ENCODE data around the gene SCD5.
A peak's percentile ranks its signal among the peaks of the same experiment; 100 is the strongest.

The SCD5 gene

GRCh38 chr4:82624819-82625218, 173.8 kb downstream of the SCD5 start:
- no peak for DNase-seq

DNA sequence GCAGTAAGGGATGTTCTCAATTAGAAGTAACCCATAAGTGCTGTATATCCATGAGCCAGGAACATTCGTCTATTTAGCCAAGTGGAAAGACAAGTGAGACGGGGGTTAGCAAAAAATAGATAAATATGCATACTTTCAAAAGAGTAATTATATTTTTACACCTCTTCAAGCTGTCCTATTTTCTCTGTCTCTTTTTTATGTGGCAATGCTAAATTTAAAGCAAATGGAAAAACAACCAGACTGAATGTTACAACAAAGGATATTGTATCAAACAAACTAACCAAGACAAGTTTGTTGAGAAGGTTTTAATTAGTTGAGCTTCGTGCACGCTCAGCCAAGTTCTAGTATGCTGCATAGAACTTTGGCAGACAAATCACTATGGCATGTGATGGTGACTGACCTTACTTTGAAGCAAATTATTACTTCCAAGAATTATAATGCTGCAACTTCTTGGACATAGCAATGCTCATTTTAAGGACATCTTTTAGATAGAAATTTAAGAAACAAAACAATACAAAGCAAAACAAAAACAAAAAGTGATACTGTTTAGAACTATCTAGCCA, 175.4 kb downstream of the SCD5 start:
- no peak for DNase-seq

DNA sequence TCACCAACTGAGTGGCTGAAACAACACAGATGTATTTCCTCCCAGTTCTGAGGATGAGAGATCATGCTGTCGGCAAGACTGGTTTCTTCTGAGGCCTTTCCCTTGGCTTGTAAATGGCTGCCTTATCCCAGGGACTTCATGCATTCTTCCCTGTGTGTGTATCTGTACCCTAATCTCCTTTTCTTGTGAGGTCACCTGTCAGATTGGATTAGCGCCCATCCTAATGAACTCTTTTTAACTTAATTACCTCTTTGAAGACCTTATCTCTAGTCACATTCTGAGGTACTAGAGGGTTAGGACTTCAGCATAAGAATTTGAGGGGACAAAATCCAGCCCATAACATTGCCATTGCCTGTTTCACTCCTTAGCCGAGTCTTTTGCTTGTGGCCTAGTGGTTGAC, 177.3 kb downstream of the SCD5 start:
- no peak for DNase-seq

DNA sequence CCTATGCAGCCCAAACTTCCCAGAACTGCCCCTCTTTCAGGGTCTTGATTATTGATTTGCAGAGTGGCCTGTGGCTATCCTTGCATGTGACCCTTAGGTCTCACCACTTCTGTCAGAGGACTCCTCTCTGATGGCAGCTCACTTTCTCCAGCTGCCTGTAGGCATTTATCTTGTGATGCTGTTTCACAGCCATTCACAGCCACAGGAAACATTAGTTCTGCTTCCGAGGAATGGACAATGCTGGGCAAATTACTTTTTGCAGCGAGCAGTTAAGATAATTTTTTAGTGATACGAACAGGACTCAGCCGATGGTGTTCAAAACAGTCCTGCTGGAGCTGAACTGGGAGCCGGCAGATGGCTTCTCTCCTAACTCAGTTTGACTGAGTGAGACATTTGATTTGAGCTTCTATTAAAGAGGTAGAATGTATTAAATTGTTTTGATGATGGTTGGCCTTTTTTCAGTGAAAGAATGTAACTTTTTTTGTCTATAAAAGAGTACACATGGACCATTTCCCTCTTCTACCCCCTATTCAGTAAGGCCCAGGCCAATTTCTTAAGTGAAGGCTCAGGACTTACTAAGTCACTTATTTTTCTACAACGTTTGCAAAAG, 178.4 kb downstream of the SCD5 start:
- DNase-seq = no peak

DNA sequence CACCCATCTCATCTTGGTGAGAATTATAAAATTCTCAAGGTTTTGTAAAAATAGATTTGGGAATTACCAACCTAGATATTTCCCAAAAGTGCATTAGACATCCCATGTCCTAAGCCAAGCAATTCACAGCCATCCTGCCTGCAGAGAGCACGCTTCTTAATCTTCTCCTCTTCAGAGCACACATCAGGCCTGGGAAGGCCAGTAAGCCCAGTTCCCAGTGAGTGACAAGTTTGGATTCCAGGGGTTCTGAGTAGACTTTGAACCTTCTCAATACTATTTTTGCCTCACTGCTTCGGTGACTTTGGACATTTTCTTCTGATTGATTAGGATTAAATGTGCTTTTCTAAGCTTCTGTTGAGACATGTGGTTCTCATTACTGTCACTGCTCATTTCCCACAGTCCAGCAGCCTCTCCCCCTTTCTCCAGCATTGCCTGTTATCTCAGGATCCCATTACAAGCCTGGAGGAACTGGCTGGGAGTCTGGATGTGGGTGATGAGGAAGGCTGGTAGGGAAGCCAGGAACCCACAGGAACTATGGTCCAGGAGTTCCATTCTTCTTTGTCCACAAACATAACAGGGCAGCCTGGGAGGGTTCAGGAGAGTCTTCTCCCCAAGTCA, 180.4 kb downstream of the SCD5 start:
- DNase-seq = no peak

DNA sequence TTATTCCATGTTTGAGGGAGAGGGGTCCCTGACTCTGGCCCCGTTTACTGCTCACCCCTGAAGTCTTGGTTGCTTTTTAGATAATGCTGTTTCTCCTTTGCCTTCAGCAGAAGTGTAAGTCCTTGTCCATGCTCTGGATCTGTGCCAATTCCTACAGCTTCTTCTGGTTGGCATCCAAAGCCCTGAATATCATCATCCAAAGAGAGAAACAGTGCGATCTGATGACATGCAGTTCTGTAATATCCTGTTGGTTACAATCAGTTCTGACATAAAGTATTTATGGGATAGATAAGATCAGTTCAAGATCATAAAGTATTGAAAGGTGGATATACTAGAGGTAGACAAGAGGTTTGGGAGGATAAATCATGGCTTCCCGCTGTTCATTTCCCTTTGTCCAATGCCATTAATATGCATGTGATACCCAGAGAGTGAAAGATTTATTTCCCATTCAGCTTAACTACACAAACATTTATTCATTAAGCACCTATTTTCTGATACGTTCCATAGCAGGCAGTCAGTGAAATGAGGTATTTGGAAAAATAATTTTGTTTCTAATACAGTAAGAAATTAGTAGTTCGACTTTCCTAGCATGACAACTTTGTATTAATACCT, 183.7 kb downstream of the SCD5 start:
- no peak for DNase-seq

GRCh38 chr4:82613121-82613520, 185.5 kb downstream of the SCD5 start:
- no peak for DNase-seq

- no peak for DNase-seq
Measured at GRCh38 chr4:82611982-82612381, 186.6 kb downstream of the SCD5 start.

DNA sequence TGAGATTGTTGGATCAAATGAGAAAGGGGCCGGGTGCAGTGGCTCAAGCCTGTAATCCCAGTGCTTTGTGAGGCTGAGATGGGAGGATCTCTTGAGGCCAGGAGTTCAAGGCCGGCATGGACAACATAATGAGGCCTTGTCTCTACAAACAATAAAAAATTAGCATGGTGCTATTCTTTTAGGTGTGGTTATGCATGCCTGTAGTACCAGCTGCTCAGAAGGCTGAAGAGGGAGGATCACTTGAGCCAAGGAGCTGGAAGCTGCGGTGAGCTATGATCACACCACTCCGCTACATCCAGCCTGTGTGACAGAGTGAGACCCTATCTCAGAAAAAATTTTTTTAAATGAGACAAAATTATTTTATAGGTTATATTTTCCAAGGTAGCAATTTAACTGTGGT, 187.1 kb downstream of the SCD5 start:
- no peak for DNase-seq

GRCh38 chr4:82610041-82610440, 188.6 kb downstream of the SCD5 start:
- DNase-seq = peak in 2 of 3 donors; percentile 13 to 21

GRCh38 chr4:82606622-82607021, 192.0 kb downstream of the SCD5 start:
- no peak for DNase-seq

- DNase-seq = no peak
Measured at GRCh38 chr4:82604522-82604921, 194.1 kb downstream of the SCD5 start.

DNA sequence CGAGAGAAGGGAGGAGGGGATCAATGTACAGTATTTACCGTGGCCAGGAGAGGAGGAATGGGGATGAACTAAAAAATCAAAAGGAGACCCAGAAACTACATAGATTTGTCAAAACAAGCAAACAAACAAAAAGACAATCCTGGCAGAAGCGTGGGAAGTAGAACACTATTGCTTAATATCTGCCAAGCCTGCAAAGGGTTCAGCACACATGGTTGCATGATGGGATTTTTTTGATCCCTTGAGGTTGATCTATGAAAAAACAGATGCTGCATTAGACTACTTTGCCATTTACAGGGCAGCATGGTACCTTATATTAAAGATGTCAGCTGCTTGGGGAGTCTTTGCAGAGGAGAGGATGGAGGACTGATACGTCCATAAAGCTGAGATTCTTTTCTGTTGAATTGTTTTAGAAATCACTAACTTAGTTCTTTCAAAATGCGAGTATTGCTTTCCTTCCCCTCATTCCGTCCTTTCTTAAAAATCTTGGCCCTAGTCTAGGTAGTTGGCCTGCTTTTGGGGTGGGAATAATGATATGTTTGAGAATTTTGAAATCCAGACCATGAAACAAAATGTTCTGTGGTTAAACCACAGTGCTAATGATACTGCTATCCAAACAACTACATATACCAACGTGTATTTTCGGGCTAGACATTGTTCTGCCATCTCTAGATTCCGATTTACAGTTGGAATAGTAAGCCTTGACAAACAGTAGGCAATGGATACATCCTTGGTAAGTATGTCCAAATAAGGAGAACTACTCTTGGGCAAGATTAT, 197.2 kb downstream of the SCD5 start:
- DNase-seq = peak in 2 of 3 donors; percentile 12 to 15

- DNase-seq = no peak
Measured at GRCh38 chr4:82599336-82599735, 199.3 kb downstream of the SCD5 start.

DNA sequence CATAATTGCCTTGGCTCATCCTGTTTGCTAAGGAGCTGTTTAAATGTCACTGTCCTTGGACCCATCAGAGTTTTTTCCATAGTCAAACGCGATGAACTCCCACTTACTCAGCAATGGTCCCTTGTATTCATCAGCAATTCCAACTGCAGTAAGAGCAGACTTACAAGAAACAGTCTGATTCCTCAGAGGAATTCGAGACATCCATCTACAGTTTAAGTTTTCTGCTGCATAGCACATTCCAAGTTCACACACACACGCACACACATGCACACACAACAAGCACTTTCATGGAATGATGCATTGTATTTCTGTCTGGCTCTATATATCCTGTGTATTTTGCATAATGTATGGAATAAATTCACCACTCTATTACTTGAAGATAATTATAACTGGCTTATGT, 204.1 kb downstream of the SCD5 start:
- no peak for DNase-seq

- no peak for DNase-seq
Measured at GRCh38 chr4:82593411-82593810, 205.2 kb downstream of the SCD5 start.

DNA sequence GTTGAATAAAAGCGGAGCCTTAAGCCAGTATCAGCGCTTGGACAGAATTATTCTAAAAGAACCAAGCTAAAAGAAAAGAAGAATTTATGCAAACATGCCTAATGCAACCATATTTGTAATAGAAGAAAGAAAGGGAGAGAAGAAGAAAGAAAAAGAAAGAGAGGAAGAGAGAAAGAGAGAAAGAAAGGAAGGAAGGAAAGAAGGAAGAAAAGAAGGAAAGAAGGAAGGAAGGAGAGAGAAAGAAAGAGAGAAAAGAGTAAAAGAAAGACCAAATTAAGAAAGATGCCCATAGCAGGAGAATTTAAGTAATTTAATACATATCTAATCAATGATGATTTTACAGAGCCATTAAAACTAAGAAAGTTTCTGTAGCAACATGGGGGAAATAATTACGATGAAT, 206.0 kb downstream of the SCD5 start:
- no peak for DNase-seq

DNA sequence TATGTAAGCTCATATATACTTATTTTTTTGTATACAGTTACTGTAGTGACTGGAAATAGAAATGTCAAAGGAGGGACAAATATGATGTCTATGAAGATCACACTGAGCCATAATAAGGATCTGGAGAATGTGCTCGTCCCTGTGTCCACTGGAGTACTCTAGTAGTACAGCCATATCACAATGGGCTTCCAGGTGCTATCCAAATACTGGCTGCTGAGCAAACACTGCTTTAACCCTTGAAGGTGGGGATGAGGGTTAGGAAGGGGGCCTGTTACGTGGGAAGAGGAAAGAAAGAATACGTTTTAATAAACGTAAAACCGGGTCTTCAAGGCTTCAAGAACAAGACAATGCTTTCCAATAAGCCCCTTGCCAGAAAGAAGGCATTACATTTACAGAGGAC, 207.0 kb downstream of the SCD5 start:
- no peak for DNase-seq

DNA sequence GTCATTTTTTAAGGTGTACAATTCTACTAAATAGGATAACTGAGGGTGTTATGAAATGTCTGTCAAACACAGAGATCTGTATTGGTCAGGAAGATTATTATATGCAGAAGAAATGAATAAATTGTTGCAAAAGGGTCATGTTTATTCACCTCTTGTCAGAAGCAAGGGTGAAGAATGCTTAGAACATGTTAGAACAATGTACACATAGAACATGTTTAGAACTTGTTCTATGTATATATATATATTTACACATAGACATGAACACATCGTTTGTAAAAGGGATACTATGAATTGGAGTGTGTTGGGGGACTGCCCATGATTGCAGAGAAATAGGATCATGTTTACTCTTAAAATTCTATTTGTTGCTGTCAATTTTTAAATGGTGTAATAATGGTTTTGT, 208.8 kb downstream of the SCD5 start:
- DNase-seq = no peak

GRCh38 chr4:82588771-82589270, 209.8 kb downstream of the SCD5 start:
- DNase-seq = no peak

DNA sequence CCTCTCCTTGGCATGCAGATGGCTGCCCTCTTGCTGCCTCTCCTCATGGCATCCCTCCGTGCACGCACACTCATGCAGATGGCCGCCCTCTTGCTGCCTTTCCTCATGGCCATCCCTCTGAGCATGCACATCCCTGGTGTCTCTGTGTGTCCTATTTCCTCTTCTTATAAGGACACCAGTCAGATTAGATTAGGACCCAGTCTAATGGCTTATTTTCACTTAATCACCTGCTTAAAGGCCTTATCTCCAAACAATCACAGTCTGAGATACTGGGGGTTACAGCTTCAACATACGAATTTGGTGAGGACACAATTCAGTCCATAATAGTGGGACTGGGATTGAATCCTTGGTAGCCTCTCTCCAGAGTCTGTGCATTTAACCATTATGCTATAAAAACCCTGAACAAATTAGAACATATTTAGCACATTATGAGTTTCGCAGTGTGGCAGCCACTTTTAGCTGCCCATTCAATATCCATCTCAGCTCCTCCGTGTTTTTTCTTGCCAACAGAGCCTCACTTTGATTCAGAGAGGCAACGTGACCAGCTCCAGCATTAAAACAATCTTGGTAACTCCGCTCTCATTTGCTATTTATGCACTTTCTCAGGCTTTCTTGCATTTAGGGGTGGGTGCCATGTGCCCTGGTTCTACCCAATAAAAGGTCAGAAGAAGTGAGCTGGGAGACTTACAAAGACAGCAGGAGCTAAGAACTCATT, 210.6 kb downstream of the SCD5 start:
- no peak for DNase-seq

DNA sequence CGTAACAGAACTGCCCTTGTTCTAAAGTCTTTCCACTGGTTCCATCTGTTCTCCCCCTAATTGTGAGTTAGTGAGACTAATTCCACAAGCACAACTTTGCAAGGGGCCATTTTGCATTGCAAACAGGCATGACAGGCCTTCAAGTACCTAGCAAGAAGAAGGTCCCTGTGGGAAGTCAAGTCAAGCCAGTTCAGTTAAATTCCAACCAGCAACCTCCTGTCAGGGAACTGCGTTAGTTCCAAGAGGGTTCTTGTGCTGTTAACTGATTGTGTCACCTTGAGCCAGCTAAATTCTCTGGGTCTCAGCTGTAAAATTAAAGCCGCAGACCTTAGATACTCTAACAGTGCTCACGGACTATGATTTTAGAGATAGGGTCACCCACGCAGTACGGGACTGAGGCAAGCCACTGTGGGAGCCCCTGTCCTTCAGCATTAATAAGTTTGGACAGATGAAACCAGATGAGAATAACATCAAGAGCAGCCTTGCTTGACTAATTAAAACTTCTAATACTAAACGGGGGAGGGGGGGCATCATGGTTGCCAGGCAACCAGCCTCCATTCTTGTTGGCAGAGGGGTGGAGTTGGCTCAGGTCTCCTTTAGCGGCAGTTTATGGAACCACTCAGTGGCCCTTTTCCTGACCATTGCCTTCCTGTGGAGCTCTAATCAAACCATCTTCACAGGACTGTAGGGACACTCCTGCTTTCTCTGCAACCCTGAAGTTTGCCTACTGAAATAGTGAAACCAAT, 212.7 kb downstream of the SCD5 start:
- DNase-seq = no peak

Data from suppressor macrophage treated with lipopolysaccharide for 1 hour (primary cell).